K562 (cell line): ENCODE data around the gene PODN. TPM values are rescaled to one million over a fixed set of nuclear protein-coding genes. Genes with fewer than 3 reads are reported as not detected.

Experiments used
- ATAC-seq: fragments of 200-7000 bp; cut with Tn5 transposase; 3 replicates; pipeline ENCODE4 v1.9.1; 2020; ENCODE audit warnings: moderate library complexity
- BruUV-seq: library from RNA; stranded (reverse); fragments of 400-500 nt; replicated peaks from 2 replicates; lab custom pipeline; 2021; lab: Mats Ljungman, UMichigan
- CTCF ChIA-PET: fragments of 300-600 bp; formaldehyde crosslinking; extraction: SDS; loops from one replicate; lab custom pipeline; 2021; ENCODE audit warnings: low intra/inter-chr PET ratio; lab: Yijun Ruan, JAX
- POLR2A ChIA-PET: fragments of 300-600, 350-650 bp; sonication (Branson Sonifier 250); formaldehyde crosslinking; extraction: SDS; loops from one replicate; lab custom pipeline; 2021; ENCODE audit warnings: antibody characterized with exemption, inconsistent platforms; lab: Yijun Ruan, JAX
- DNase-seq, 4 experiments: peaks; one replicate each; pipeline versions ENCODE4 v3.0.0 to v3.0.0-alpha.2; 2011 to 2018; ENCODE audit warnings: low spot score in 3 of 4, mixed read lengths in 3 of 4; ENCODE audit errors: extremely low read depth in 1 of 4
- FAIRE-seq: peaks from 2 replicates; lab custom pipeline; 2011; peaks lifted over from hg19 to GRCh38; lab: Jason Lieb, UNC
- H2AFZ ChIP-seq: 2 replicates; pipeline ENCODE4 v1.6.0; 2011; ENCODE audit warnings: low read depth, low read length, control low read depth, inconsistent platforms
- H3K27ac ChIP-seq: fragments of 200-600 bp; 3 replicates; pipeline ENCODE4 v1.8.0; 2011; ENCODE audit warnings: low read depth, mild to moderate bottlenecking, control low read depth, inconsistent platforms, low read length, moderate library complexity, mixed read lengths; ENCODE audit errors: extremely low read depth
- H3K27me3 ChIP-seq, 2 experiments: fragments of 300-600 bp in 1 of 2; 2 replicates in 1 of 2; 3 replicates in 1 of 2; pipeline versions ENCODE4 v1.6.0 to v1.8.0; 2011; ENCODE audit warnings: inconsistent platforms in 2 of 2, low read length in 2 of 2, mild to moderate bottlenecking in 1 of 2, mixed read lengths in 1 of 2, moderate library complexity in 1 of 2; ENCODE audit not compliant: control insufficient read depth in 2 of 2, insufficient read depth in 2 of 2
- H3K36me3 ChIP-seq: fragments of 300-600 bp; 3 replicates; pipeline ENCODE4 v1.8.0; 2011; ENCODE audit warnings: mild to moderate bottlenecking, low read length, inconsistent platforms; ENCODE audit not compliant: control insufficient read depth, insufficient read depth
- H3K4me1 ChIP-seq, 2 experiments: fragments of 200-600 bp in 1 of 2; replicated peaks in 1 of 2; 2 replicates in 1 of 2; 3 replicates in 1 of 2; pipeline versions ENCODE4 v1.5.1 to v1.8.0; 2011; ENCODE audit warnings: inconsistent platforms in 2 of 2, low read length in 2 of 2, mild to moderate bottlenecking in 1 of 2, mixed read lengths in 1 of 2, moderate library complexity in 1 of 2; ENCODE audit not compliant: control insufficient read depth in 2 of 2, insufficient read depth in 2 of 2
- H3K4me2 ChIP-seq: 2 replicates; pipeline ENCODE4 v1.6.1; 2011; ENCODE audit warnings: low read length, control low read depth, inconsistent platforms, mixed read lengths; ENCODE audit not compliant: insufficient read depth
- H3K4me3 ChIP-seq: fragments of 200-600 bp; sonication (generic), shearing (Covaris generic); 2 replicates; pipeline ENCODE4 v1.5.1; 2016; ENCODE audit warnings: control low read depth, inconsistent platforms
- H3K79me2 ChIP-seq: fragments of 200-600 bp; 3 replicates; pipeline ENCODE4 v1.8.0; 2011; ENCODE audit warnings: low read length, inconsistent platforms; ENCODE audit not compliant: control insufficient read depth, insufficient read depth
- H3K9ac ChIP-seq, 2 experiments: 2 replicates each; pipeline versions ENCODE4 v1.6.0 to v1.6.1; 2011; ENCODE audit warnings: low read depth in 2 of 2, low read length in 2 of 2, control low read depth in 1 of 2, inconsistent platforms in 1 of 2, mild to moderate bottlenecking in 1 of 2, mixed read lengths in 1 of 2; ENCODE audit not compliant: insufficient read depth in 1 of 2
- H3K9me1 ChIP-seq: one replicate; pipeline ENCODE4 v1.6.0; 2011; ENCODE audit warnings: inconsistent platforms, mild to moderate bottlenecking, low read length, moderate library complexity; ENCODE audit not compliant: control insufficient read depth, insufficient read depth
- H3K9me3 ChIP-seq: replicated peaks from 2 replicates; pipeline ENCODE4 v1.5.1; 2011; ENCODE audit warnings: low read depth, low read length, inconsistent platforms; ENCODE audit not compliant: control insufficient read depth, insufficient read depth
- H4K20me1 ChIP-seq: replicated peaks from 2 replicates; pipeline ENCODE4 v1.6.1; 2011; ENCODE audit warnings: low read length, inconsistent platforms, mixed read lengths; ENCODE audit not compliant: control insufficient read depth, insufficient read depth
- ARID2 ChIP-seq: fragments of 450-650 bp; IDR thresholded peaks from 2 replicates; pipeline ENCODE4 v1.6.1; 2017; ENCODE audit warnings: antibody characterized with exemption, mild to moderate bottlenecking
- DMBX1 ChIP-seq: fragments of 250-450 bp; sonication (Bioruptor Pico); IDR thresholded peaks from 2 replicates; pipeline ENCODE4 v1.8.0; 2022; ENCODE audit warnings: inconsistent platforms, mild to moderate bottlenecking, moderate library complexity, borderline replicate concordance
- FOXM1 ChIP-seq, 2 experiments: fragments of 450-650 bp in 1 of 2; sonication (generic) in 1 of 2; formaldehyde crosslinking in 1 of 2; IDR thresholded peaks; 2 replicates each; pipeline versions ENCODE4 v1.6.1 to v1.9.0; 2017 to 2022; ENCODE audit warnings: low read depth in 2 of 2, mild to moderate bottlenecking in 2 of 2, missing genetic modification reagents in 1 of 2, moderate library complexity in 1 of 2
- GTF2F1 ChIP-seq: IDR thresholded peaks from 2 replicates; pipeline ENCODE4 v1.6.1; 2011; ENCODE audit warnings: low read depth, low read length, improper control_type of control experiment
- LEF1 ChIP-seq: fragments of 450-650 bp; IDR thresholded peaks from 2 replicates; pipeline ENCODE4 v1.6.1; 2016; ENCODE audit warnings: mild to moderate bottlenecking
- NR2C2 ChIP-seq, 2 experiments: fragments of 200-800 bp in 1 of 2; sonication (Bioruptor generic) in 1 of 2; sonication (generic) in 1 of 2; formaldehyde crosslinking in 1 of 2; IDR thresholded peaks; 2 replicates each; pipeline versions ENCODE4 v1.6.1 to v1.8.0; 2016 to 2022; ENCODE audit warnings: mild to moderate bottlenecking in 1 of 2, missing compliant biosample characterization in 1 of 2, missing genetic modification characterization in 1 of 2, missing genetic modification reagents in 1 of 2
- POLR2AphosphoS5 ChIP-seq: IDR thresholded peaks from 2 replicates; pipeline ENCODE4 v1.6.1; 2011; ENCODE audit warnings: mild to moderate bottlenecking, low read depth, low read length, moderate library complexity; ENCODE audit not compliant: control insufficient read depth, insufficient read depth
- SAP30 ChIP-seq: fragments of 200-600 bp; sonication (generic); IDR thresholded peaks from 2 replicates; pipeline ENCODE4 v1.6.1; 2012; ENCODE audit warnings: borderline replicate concordance, low read depth, mild to moderate bottlenecking, moderate library complexity, low read length, control low read depth, inconsistent platforms; ENCODE audit not compliant: insufficient read depth, poor library complexity, severe bottlenecking
- SP2 ChIP-seq: IDR thresholded peaks from 2 replicates; pipeline ENCODE4 v1.6.1; 2011; ENCODE audit warnings: mild to moderate bottlenecking, low read depth, low read length, moderate library complexity; ENCODE audit not compliant: poor library complexity, severe bottlenecking; ENCODE audit errors: extremely low read depth
- SREBF2 ChIP-seq: sonication (generic); formaldehyde crosslinking; IDR thresholded peaks from 2 replicates; pipeline ENCODE4 v1.4.0; 2020; ENCODE audit warnings: mild to moderate bottlenecking, missing genetic modification reagents
- XRCC5 ChIP-seq: fragments of 200-400 bp; formaldehyde crosslinking; IDR thresholded peaks from 2 replicates; pipeline ENCODE4 v1.6.1; 2017; ENCODE audit warnings: low read depth, mild to moderate bottlenecking, low read length
- ZBTB9 ChIP-seq: fragments of 450-650 bp; formaldehyde crosslinking; IDR thresholded peaks from 2 replicates; pipeline ENCODE4 v1.4.0; 2020; ENCODE audit warnings: mild to moderate bottlenecking, moderate library complexity
- ZFP1 ChIP-seq: fragments of 450-650 bp; formaldehyde crosslinking; IDR thresholded peaks from 2 replicates; pipeline ENCODE4 v1.4.0; 2020; ENCODE audit warnings: mild to moderate bottlenecking, mixed read lengths
- ZNF398 ChIP-seq: fragments of 250-450 bp; sonication (Bioruptor Pico); IDR thresholded peaks from 2 replicates; pipeline ENCODE4 v1.8.0; 2021; ENCODE audit warnings: moderate library complexity, mild to moderate bottlenecking, inconsistent platforms
- ZNF75A ChIP-seq: fragments of 450-650 bp; formaldehyde crosslinking; IDR thresholded peaks from 2 replicates; pipeline ENCODE4 v1.4.0; 2020; ENCODE audit warnings: mild to moderate bottlenecking
- ZNF79 ChIP-seq: fragments of 250-450 bp; sonication (Bioruptor Pico); IDR thresholded peaks from 2 replicates; pipeline ENCODE4 v1.4.0; 2020; ENCODE audit warnings: low read depth, mild to moderate bottlenecking, moderate library complexity
- WGBS: fragments of 100-300 bp; shearing (Covaris generic); methylation state at CpG from one replicate; pipeline ENCODE4 v1.1.6; 2016; ENCODE audit warnings: low coverage, mixed read lengths; ENCODE audit not compliant: insufficient coverage; ENCODE audit errors: missing lambda C conversion rate; 5-methylcytosine and 5-hydroxymethylcytosine counted together
- in situ Hi-C: fragments of 300-500 bp; cut with MboI; formaldehyde crosslinking; loops from 4 replicates; pipeline ENCODE4 v1.15.0; 2018; ENCODE audit warnings: inconsistent platforms, mixed read lengths
- intact Hi-C: fragments of 100-400 bp; cut with micrococcal nuclease; formaldehyde crosslinking; loops from 2 replicates; pipeline ENCODE4 v1.14.2; 2022
- polyA plus RNA-seq, 8 experiments: library from polyadenylated mRNA; depleted of rRNA in 4 of 8; stranded (reverse) in 5 of 8; unstranded in 3 of 8; fragments of >200 nt; fragmentation: Nextera tagmentation in 2 of 8; fragmentation: Illumina TruSeq in 1 of 8; extraction: Ambion mirVana in 2 of 8; extraction: Trizol in 1 of 8; gene quantifications; 2 replicates each; pipeline versions ENCODE4 v1.2.1 to v1.2.3, GENCODE V29; 2011 to 2014; ENCODE audit warnings: inconsistent platforms in 1 of 8, missing spikeins in 1 of 8
- total RNA-seq, 7 experiments: library from RNA; depleted of rRNA in 6 of 7; stranded (reverse); fragments of >200 nt in 6 of 7; fragmentation: Illumina TruSeq in 2 of 7; extraction: Trizol in 2 of 7; gene quantifications; 2 replicates each; pipeline versions ENCODE4 v1.2.1 to v1.2.3, GENCODE V29; 2011 to 2021; ENCODE audit warnings: low replicate concordance in 1 of 7

PODN gene
- total and polyA plus RNA-seq, 9 of the 15 experiments (the other 6 are each of a cell fraction or from before 2014, with no cell fraction given) = not detected

GRCh38 chr1:53062708-53063591, 937 bp downstream of the PODN start:
- CTCF ChIA-PET = no interaction called here
- intact Hi-C loops = loop anchor here (10.0 kb wide), 1 partner anchor 158 kb away; no protein-coding TSS in a partner anchor
- H3K4me2 ChIP-seq = no peak overlapping the region
- H3K4me1 ChIP-seq = peaks cover 0 to 22% of the 10 kb centered on the region in 2 experiments; a peak in 2 of 5 replicates
- no peak overlapping the region for H2AFZ ChIP-seq
- no peaks in the 10 kb centered on the region for H3K79me2 ChIP-seq
- H3K9ac ChIP-seq = no peak overlapping the region
- no peaks in the 10 kb centered on the region for H3K9me3 ChIP-seq
- 27% methylated on average over 50 of the region's 61 CpGs for WGBS
- TF ChIP-seq LEF1 (no peak), NR2C2 (CRISPR knock-in tag; IDR thresholded peaks at IDR 0.05) (no peak), NR2C2 (tag; IDR thresholded peaks at IDR 0.05) (no peak), ZBTB9 (CRISPR knock-in tag) (no peak), DMBX1 (CRISPR knock-in tag) (no peak), ZNF79 (no peak), SREBF2 (no peak), ZFP1 (no peak), SP2 (no peak), SAP30 (no peak), ARID2 (no peak), ZNF398 (CRISPR knock-in tag) (no peak), POLR2AphosphoS5 (no peak), XRCC5 (no peak), FOXM1 (IDR thresholded peaks at IDR 0.05; ENCODE audit: low read depth) (no peak), FOXM1 (CRISPR knock-in tag; IDR thresholded peaks at IDR 0.05; ENCODE audit: low read depth) (no peak), ZNF75A (CRISPR knock-in tag) (no peak), GTF2F1 (no peak)
- TF ChIP-seq, all 486 proteins: peak for 0
- Histone ChIP-seq H3K9me1 (no peaks in the 10 kb centered on the region), H3K4me3 (no peak overlapping the region), H3K27me3 (peaks cover 37 to 51% of the 10 kb centered on the region in 2 experiments), H4K20me1 (no peaks in the 10 kb centered on the region), H3K27ac (no peak overlapping the region), H3K36me3 (no peaks in the 10 kb centered on the region)
- POLR2A ChIA-PET = interaction anchor here (0.8 kb wide), 1 partner anchor 15 kb away, joined by 3 read pairs; no protein-coding TSS in a partner anchor
- FAIRE-seq (no peak), ATAC-seq (peak; percentile 11; the same call in 2 of the 3 replicates), DNase-seq (no peak)
- in situ Hi-C loops = no loop called here
- BruUV-seq = no TSS peak
